ENCODE measurements around the gene ADCY9.

GRCh38 chr16:4019371-4019791 lies 96.9 kb downstream of the ADCY9 start:
- TF ChIP-seq ZFHX2 (tag by site-specific recombination; conservative IDR thresholded peaks at IDR 0.05): no peak
- TF ChIP-seq SETDB1 (IDR thresholded peaks at IDR 0.05; ENCODE audit: insufficient read length, low read length): no peak
- no peak for TF ChIP-seq ZNF530 (tag by site-specific recombination; IDR thresholded peaks at IDR 0.05; ENCODE audit: low read depth)
- TF ChIP-seq ZNF350 (tag by site-specific recombination; IDR thresholded peaks at IDR 0.05): no peak
- TF ChIP-seq CTCF (tag by site-specific recombination; IDR thresholded peaks at IDR 0.05): no peak
- TF ChIP-seq ZNF707 (tag by site-specific recombination; IDR thresholded peaks at IDR 0.05): no peak
- TF ChIP-seq PRDM10 (tag by site-specific recombination; IDR thresholded peaks at IDR 0.05): no peak
- TF ChIP-seq ZNF184 (tag by site-specific recombination; IDR thresholded peaks at IDR 0.05): no peak
- no peak for TF ChIP-seq REST (tag by site-specific recombination; IDR thresholded peaks at IDR 0.05)
- TF ChIP-seq ZNF121 (tag by site-specific recombination; IDR thresholded peaks at IDR 0.05): no peak
